HG03139 (cell line): ENCODE results near the gene PRPF19.
"Not testable (repeated sequence)": the region's sequence is repeated elsewhere in the genome, so short reads cannot be mapped to it uniquely, and the experiment has no call there.

ENCODE experiments used
- ATAC-seq: cut with Tn5 transposase; IDR thresholded peaks from one replicate; pipeline ENCODE4 v1.9.1; 2021; ENCODE audit not compliant: unreplicated experiment

The PRPF19 gene

DNA sequence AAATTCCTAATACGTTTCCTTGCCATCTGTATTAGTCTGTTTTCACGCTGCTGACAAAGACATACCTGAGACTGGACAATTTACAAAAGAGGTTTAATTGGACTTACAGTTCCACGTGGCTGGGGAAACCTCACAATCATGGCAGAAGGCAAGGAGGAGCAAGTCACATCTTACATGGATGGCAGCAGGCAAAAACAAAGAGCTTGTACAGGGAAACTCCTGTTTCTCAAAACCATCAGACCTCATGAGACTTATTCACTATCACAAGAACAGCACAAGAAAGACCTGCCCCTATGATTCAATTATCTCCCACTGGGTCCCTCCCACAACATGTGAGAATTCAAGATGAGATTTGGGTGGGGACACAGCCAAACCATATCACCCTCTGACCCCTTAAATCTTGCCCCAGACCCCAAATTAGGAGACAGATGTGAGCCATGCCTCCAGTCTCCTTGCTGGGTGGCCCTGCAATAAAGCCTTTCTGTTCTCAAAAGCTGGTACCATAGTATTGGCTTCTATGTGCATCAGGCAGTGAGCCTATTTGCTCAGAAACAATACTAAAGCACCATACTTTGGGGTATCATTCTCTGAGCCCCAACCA is 3.4 kb upstream of the PRPF19 start:
- ATAC-seq, result not testable (repeated sequence)

DNA sequence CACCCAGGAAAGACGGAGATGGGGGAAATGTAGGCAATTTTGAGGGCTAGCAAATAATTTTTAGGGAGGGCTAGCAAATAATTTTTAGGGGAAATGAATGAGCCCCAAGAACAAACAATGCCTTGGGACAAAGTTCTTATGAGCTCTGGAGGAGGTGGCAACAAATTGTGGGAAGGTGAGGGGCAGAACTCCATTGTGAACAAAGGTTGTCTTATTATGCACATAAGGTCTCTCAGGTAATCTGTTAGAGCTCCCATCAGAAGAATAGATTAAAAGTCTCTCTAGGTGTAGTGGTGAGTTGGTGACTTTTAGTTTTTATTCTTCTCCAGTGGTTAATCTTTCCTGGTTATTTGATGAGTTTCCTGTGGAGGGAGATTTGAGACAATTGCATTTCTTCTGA is 2.4 kb upstream of the PRPF19 start:
- ATAC-seq, result no peak

- ATAC-seq, result no peak
Observed at GRCh38 chr11:60905551-60906113, 753 bp downstream of the PRPF19 start.

GRCh38 chr11:60905047-60905446 is 1.3 kb downstream of the PRPF19 start:
- ATAC-seq, result no peak

- ATAC-seq, result no peak
Observed at GRCh38 chr11:60902625-60903024, 3.8 kb downstream of the PRPF19 start.

DNA sequence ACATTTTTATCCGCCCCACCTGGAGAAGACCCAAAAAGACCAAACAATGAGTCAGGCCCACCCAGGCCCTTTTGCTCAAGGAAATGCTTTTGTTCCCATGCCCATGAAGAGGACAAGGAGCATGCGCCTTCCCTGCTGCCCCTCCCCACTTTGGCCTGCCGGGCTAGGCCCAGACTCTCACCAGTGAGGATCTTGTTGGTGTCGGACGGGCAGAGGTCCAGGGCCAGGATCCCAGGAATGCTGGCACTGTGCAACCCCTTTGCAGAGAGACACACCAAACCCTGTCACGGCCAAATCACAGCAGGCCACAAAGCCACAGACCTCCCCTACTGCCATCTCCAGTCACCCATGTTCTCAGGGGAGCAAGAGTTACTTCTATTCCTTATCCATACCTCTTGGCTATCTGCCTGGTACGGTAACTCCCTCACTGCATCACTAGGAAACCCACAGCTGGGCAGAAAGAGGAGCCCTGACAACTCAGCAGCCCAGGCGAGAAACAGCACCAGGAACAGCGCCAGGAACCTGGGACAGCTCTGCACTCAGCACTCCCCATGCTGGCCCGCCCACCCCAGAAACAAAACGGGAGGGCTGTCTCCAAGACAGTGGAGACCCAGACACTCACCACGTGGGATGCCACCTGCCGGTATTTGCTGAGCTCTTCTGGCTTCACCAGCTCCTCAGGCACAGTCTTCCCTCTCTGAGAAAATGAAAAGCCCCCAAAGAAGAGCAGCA is 5.5 kb downstream of the PRPF19 start:
- no peak for ATAC-seq

- ATAC-seq, result no peak
Observed at GRCh38 chr11:60899977-60900376, 6.4 kb downstream of the PRPF19 start.

GRCh38 chr11:60899046-60899936 is 7.1 kb downstream of the PRPF19 start:
- no peak for ATAC-seq

- no peak for ATAC-seq
Observed at GRCh38 chr11:60897496-60897895, 8.9 kb downstream of the PRPF19 start.

- ATAC-seq, result no peak
Observed at GRCh38 chr11:60895687-60896086, 10.7 kb downstream of the PRPF19 start.

GRCh38 chr11:60891103-60891741 is 15.2 kb downstream of the PRPF19 start:
- ATAC-seq, result no peak

DNA sequence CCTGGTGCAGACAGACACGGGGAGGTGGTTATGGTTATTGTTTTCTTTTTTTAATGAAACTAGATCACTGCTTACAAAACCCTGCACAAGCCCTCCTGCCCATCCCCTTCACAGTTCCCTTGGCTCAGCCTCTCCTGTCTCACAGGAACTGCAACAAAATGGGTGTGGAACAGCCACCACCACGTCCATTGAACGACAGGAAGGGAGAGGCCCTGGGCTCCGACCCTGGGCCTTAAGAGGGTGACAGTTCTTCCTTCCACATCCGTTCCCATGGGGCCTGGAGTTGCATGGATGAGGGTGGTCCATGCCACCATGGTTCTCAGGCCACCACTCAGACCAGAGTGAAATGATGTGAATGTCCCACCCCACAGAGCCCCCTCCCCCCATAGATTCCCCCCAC is 15.7 kb downstream of the PRPF19 start:
- no peak for ATAC-seq

- ATAC-seq, result no peak
Observed at GRCh38 chr11:60889869-60890311, 16.5 kb downstream of the PRPF19 start.

- no peak for ATAC-seq
Observed at GRCh38 chr11:60887556-60887955, 18.8 kb downstream of the PRPF19 start.

DNA sequence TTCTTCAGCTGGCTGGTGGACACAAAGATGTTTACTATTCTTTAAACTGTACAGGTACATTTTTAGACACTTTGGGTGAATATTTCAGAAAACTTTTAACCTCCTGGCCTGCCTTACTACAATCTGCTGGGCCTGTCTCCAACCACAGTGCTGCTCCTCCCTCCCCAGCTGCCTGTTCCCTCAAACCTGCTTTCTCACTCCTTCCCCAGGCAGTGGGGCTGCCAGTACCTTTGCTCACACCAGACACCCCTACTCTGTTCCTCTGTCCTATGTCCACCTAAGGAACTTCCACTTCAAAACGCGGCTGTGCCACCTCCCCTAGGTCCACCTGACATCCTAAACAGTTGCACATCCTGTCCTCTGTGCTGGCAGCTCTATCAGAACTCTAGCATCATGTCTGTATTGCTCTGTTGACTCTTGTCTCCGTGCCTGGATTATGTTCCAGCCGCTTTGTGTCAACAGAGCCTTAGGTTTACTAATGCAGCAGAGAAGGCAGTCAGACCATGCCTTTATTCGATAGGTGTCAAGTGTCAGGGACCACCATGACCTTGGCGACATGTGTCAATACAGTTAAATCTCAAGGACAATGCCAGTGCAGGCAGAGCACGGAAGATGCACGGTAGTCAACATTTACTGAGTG is 25.6 kb downstream of the PRPF19 start:
- no peak for ATAC-seq

- no peak for ATAC-seq
Observed at GRCh38 chr11:60879971-60880588, 26.3 kb downstream of the PRPF19 start.

DNA sequence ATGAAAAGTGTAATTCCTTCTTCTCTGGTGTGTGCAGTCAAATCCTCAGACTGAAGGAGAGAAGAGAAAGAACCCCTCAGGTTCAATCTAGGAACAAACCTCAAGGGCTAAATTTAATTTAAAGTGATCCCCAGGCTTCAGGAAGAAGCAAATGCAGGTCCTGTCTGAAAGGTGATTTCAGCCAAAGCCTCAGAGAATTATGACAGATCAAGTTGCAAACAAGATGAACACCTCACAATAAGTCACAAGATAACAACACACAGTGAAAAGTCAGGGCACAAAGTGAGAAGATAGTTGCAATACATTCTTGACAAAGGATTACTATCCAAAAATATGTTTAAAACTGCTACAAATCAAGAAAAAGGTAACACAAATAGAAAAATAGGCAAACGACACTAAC is 27.3 kb downstream of the PRPF19 start:
- ATAC-seq, result no peak

DNA sequence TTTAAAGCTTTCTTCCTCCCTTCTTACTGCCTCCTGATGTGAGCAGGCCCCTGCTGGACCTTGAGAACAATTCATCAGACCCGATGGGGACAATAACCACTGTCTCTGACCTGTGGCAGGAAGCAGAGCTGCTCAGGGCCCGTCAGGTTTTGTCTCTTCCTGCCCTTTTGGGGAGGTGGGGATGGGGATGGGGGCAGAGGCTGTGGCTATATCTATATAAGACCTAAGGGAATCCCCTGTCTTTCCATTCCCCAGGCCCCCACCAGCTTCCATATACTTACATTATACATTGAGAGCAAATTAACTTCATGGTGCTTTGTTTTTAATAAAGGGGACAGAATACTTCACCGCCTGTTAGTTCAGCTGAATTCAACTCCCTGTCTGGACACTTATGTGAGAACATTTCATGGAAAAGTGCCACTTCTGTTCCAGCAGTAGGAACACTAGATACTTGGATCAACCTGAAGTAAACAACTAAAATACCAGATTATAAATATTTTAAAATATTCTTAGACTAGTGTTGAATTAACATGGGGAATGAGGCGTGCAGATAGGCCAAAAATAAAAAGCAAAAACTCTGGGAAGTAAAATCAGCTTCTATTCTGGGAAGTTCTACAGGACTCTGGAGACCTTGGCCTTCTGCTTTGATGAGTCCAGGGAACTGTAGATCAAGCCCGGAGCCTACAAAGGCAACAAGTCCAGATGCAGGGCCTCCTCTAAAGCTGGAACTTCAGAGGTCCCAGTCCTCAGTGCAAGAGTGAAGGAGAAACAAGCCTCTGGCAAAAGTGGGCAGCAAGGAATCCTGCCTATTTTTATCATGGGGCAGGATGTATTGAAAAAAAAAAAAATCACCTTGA is 27.9 kb downstream of the PRPF19 start:
- ATAC-seq, result no peak

- no peak for ATAC-seq
Observed at GRCh38 chr11:60876168-60876485, 30.3 kb downstream of the PRPF19 start.
